NCI-H2227 (cell line): ENCODE data around the gene CABP4.

Experiments used
- DNase-seq: peaks from one replicate; lab custom pipeline; 2025; ENCODE audit not compliant: unreplicated experiment; lab: John Stamatoyannopoulos, UW

The CABP4 gene

DNA sequence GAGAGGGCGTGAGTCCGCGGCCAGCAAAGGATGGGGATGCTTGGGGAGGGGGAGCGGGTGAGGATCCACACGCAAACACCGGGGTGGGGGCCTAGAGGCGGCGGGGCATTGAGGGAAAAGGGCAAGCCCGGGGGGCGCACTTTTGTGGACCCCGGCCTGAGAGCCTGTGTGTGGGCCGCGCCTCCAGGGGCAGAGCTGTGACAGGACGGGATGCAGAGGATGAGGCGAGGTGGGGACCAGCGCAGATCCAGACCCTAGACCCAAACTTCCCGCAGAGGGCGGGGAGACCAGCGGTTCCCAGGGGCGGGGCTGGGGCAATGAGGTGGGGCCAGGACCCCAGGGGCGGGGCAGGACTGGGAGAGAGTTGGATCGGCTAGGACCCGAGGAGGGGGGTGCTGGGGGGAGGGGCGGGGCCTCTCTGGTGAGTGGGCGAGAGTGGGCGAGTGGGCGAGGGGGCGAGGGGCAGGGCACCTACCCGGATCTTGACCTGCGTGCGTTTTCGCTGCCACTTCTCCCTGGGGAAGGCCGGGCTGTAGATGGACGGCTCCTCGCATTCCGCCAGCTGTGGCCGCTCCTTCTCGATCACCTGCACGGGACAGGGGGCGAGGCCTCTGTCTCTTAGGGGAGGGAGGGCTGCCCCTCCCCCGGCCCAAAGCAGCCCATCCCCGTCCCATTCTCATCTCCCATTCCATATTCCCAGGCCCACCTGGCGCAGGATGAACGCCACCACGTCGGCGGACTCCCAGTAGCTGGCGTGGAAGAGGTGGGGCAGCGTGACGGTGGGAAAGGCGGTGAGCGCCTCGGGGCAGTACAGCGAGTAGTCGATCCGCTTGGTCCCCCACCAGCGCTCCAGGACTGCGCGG lies 39.4 kb downstream of the CABP4 start:
- no peak for DNase-seq

DNA sequence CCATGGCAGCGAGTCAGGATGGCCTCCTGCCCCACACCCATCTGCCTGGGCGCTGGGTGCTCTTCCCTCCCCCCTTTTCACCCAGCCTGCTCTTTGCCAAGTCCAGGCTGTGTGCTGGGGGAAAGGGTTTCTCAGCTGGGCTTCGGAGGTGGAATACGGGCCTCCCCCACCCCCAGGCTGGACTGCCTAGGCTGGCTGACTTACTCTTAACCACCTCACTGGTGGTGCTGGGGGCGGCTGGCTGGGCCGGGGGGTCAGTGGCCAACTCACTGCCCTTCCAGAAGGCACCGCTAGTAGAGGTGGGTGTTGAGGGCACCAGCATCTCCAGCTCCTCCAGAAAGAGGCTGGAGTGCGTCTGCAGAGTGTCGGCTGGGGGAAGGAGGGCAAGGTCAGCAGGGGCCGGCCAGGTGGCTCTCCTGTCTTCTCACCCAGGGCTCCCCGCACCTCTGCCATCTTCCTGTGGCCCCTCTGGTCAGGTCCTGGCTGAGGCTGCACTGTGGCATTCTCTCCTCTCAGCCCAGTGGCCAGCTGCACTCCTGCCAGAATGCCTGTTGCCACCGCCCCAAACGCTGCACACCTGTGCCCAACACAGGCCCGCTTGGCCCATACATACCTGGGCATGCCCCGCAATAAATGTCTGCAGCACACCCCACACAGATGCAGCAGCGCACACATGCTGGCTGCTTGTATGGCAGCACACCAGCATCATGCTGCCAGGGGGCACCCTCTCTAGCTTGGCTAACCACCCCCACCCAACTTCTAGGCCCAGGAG lies 40.3 kb downstream of the CABP4 start:
- DNase-seq: no peak

DNA sequence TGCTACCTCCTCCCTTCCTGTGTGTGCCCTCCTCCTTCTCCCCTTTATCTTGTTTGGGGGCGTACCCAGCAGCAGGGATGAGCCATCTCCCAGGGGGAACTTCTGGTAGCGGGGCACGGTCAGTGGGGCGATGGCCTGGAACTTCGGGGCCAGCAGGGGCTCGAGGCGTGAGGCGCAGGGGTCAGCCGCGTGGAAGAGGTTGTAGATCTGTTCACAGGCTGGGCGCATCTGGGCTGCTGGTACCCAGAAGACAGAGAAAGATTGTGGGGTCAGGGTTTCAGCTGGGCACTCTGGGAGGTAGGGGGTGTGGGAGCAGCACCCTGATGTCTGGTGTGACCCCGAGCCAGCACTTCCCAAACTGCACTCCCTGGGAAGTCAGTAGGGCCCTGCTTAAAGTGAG lies 41.0 kb downstream of the CABP4 start:
- no peak for DNase-seq

DNA sequence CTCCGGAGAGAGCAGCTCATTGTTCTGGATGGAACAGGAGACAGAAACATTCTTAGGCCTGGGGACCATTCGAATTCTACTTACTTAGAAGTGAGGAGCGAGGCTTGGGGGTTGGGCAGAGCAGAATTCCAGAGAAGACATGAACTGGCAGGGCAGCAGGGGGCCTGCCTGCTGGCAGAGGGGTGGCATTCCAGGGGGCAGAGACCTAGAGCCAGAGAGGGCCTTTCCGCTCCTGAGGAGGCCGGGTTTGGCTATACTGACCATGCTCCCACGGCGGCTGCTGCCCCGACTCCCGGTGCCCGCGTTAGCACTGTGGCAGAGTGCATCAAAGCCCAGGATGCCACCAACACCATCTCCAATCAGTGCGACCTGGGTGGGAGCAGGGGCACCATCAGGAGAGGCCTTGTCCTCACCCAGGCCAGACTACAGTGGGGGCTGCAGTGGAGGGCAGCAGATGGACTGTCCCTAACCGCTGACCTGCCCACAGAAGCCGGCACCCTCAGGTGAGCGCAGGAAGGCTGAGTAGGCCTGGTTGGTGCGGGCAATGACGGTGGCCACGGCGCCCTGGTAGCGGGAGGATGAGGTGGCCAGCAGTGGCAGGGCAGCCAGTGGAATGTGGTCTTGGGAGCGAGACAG lies 42.6 kb downstream of the CABP4 start:
- no peak for DNase-seq

DNA sequence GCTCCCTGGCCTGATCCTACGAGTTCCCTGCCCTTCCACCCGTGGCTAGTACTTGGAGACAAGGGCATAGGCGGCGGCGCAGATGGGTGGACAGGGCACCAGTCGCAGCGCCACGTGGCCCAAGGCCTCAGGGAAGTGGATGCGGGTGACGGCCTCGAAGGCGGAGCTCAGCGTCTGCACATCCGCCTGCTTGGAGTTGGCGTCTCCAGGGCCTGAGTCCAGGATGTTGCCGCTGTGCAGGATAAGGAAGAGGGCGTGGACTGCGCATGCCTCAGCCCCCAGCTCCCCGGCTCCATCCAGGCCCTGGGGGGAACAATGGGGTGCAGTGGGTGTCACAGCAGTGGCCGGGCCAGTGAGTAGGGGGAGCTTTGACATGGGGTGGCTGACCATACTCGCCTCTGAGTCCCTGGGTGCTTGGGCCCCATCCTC lies 43.4 kb downstream of the CABP4 start:
- no peak for DNase-seq

DNA sequence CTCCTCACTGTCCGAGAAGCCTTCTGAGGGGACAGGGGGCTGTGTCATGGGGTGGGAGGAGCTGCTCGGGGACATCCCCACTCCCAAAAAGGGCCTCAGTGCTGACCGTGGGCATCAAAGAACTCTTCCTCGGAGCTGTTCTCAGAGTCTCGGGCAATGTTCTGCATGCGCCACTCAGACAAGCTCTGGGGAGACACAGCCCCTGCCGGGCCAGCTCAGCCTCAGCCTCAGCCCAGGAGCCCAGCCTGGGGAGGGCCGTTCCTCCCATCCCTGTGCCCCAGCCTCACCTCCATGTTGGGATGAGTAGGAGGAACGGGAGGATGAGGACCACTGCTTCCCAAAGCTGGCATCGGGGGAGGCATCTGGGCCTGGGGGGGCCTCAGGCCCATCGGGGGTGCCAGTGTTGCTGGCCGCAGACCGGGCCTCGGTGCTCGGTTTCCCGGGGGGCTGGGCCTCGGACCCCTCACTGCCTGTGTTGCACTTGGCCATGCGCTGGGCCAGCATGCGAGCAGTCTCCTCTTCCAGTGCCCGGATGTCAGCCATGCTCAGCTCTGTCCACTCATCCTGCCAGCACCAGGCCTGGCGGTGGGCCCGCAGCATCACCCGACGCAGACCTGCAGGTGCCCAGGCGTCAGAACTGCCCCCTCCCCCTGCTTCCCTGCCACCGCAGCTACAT lies 44.8 kb downstream of the CABP4 start:
- DNase-seq: no peak

DNA sequence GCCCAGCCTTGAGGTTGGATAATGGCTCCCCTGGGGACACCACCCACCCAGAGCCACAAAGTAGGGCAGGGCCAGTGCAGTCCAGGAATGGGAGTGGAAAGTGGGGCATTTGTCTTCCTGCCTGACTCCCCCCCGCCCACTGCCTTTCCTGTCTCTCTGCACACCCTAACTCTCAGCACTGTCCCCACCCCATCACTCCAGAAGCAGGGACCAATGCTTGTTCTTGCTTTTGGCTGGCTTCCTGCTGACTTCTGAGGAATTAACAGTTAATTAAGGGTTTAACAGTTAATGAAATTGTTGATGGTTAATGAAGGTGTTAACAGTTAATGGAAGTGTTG lies 45.3 kb downstream of the CABP4 start:
- no peak for DNase-seq

DNA sequence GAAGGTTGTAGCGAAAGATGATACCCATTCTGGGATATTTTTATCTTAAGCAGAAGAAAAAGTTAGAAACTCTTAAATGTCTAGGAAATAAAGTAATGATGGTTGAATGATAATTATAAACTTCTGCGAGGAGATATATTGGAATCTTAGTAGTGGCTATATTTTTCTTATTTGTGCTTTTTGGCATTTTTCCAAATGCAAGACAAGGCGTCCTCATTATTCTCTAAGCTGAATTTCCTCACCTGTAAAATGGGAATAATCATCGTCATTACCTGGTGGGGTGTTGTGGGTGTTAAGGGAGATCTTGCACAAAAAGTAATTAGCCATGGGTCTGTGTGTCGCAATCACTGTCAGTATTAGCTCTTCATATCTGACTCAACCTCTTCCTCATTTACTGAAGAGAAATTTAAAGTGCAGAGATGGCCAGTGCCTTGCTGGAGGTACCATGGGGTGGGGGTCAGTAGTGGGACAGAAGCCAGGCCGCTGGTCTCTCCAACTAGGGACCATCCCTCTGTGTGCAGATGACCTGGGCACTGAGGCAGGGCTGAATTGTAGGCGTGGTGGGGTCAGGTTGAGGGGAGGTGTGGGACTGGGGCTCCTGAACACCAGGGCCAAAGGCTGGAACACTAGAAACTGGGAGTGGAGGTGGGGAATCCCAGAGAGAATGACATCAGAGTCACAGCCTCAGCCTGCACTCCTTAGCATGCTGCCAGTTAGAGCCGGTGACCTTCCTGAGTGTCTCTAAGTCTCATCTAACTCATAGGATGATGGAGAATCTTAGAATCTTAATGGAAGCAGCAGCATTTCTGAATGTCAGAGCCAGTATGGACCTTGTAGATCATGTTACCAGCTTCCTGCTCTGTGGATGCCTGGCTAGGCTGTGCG lies 45.9 kb downstream of the CABP4 start:
- DNase-seq: no peak

DNA sequence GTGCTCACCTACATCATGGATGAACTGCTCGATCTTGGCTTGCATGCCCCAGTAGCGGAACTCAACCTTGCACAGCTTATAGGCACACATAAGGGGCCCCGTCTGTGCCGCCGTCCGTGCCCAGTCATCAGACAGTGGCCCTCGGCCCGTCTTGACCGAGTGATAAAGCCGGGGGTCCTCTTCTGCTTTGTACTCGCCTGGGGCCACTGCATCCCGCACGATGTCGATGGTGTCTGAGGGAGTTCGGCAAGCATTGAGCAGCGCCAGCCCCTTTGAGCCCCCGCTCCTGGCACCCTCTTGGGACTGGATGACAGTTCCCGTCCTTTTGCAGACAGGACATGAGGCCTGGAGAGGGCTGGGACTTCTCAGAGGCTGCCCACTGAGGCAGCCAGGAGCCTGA lies 46.7 kb downstream of the CABP4 start:
- no peak for DNase-seq

DNA sequence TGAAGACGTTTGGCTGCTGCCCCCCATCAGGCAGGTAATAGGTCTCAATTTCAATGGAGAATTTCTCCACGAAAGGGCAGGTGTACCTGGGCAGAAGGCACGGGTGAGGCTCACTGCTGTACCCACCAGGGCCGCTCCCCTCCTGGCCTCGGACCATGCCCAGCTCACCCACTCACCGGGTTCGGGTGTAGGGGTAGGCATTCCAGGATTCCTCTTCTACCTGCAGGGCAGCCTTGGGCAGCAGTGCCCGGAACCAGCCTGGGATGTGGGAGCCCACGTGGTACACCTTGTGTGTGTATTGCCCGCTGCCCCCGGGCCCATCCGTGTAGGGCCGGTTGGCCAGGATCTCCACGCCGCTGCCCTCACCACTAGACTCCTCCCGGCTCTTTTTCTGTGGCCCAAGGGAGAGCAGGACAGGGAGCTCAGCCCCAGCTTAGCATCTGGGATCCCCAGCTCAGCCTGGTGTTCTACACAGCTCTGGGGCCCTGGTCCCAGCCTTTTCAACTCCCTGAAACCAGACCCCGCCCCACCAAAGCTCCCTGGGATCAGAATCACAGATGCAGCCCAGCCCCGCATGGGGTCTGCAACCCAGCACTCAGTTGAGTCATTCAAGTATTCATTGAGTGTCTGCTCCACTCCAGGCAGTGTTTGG lies 47.3 kb downstream of the CABP4 start:
- no peak for DNase-seq

DNA sequence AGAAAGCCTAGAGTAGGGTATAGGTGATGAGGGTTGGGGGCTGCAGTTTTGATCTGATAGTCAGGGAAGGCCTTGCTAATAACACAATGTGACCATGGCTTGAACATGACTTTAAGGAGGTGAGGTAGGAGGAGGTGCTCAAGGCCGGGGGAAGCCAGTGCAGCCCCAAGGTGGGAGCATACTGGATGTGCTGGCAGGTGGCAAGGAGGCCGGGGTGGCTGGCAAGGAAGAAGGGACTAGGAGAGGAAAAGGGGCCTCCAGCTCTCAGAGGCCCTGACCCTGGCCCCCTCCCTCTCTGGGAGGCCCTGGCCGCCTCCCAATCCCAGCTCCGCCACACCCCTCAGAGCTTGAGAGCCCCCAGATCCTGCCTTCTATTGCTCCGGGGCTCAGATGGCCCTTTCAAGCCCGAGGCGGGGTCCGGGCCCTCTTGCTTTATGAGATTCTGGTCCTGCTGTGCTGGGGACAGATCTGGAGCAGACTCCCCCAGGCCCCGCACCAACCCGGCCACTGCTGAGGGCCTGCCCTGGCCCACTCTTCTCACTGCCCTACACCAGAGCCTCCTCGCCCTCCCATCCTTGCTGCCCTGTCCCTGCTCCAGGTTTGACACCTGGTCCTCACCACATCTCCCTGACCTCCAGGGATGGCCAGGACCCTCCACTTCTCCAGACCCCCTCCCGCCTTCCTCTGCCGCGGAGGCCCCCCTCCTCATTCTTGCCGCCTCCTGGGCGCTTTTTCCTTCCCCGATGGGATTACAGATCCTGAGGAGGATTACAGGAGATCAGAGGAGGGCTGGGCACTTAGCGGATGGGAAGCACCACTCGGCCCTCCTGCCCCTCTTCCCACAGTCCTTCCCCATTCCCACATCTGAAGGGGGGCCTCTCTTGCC lies 48.2 kb downstream of the CABP4 start:
- DNase-seq: no peak

DNA sequence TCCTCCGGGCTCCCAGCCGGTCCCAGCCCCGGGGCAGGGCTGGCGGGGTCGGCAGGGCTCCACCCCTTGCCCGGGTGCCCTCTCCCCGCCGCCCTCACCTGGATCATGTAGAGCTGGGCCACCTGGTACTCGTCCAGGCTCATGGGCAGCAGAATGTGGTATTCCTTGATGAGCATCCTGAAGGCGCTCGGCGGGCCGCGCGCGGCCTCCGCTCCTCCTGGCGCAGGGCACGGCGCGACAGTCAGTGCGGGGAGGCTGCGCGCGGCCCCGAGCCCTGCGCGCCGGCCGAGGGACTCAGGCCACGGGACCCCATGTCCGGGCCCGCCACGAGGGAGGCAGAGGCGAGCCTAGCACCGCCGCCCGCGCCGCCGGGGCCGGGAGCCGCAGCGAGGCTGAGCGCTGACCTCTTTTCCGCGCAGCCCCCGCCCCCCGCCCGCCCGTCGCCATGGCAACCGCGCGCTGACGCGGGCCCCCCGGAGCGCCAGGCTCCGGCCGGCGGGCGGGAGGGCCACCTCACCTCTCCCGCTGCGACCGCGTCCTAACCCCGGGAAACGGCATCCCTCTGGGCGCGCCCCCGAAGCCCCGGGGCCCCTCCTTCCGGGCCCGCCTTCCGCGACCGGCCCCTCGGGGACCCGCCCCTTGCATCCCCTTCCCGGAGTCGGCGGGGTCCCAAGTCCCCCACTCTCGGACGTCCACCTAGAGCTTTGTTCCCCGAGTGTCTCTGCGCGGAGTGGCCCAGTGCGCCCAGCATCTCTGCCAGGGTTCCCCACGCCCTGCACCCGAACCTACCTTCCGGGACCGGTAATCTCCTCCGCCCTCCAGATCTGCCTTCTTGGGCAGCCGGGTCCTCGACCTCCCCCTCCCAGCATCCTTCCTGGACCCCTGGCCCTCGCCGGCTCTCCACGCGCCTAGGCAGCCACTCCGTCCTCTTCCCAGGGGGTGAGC lies 49.1 kb downstream of the CABP4 start:
- DNase-seq: peak; percentile 55

DNA sequence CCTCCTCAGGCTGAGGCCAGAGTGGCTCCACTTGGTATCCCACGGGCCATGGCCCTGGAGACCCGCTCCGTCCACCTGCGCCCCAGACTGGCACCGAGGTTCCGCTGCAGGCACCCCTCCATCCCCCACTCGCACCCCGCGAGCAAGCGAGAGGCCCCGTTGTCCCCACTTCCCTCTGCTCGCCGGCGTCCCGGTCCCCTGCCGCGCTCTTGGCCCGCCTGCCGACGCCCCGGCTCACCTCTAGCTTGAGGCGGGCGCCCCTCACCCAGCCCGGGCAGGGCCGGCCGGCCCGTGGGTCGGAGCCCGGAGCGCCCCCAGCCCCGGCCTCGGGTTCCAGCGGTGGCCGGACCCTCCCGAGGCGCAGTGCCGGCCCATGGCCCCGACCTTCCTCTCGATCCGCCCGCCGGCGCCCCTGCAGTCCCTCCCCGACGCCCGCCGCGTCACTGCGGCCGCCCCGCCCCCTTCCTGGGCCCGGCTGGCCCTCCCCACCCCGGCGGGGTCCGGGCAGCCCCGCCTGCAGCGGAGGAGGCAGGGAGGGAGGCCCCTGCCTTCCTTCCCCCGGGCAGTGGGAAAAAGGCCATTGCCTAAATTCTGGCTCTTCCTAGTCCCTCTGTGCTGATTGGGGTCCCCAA lies 49.9 kb downstream of the CABP4 start, which contains the start of gene PITPNM1:
Gene PITPNM1 (minus strand): TSS at position 414 of the 632 bp plus-strand sequence. CDS start 1,183 bp downstream, outside the sequence.
- DNase-seq: peak; percentile 81

DNA sequence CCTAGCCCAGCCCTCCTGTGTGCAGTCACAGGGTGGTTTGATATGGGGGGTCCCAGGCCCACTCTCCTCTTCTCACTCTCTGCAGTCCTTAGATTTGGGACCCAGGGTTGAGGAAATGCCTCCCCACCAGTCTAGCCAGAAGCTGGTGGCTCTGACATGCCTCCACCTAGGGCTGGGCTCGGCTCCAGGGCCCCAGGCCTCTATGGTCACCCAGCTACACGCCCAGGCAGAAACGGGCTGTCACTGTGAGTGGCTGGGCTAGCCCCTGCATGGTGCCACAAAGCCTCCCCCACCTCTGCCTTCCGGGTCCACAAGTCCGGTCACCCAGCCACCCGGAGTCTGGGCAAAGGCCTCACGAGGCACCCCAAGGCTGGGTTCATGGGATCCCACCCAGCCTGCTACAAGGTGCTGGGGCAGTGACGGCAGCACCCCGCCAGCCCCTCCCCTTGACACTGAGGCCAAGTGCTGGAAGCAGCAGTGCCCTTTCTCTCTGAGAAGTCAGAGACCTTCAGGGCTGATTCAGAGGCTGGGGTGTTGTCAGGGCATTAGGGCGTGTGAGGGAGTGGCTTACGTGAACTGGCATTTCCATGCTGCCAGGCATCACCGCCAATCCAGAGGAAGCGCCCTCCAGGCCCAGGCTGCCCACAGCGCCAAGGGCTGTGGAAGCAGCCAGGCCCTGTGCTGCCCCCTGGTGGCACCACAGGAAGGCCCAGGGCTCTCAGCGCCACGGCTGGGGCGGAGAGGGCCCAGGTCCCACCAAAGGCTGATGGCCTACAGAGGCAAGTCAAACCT lies 50.6 kb downstream of the CABP4 start:
- DNase-seq: peak; percentile 90

DNA sequence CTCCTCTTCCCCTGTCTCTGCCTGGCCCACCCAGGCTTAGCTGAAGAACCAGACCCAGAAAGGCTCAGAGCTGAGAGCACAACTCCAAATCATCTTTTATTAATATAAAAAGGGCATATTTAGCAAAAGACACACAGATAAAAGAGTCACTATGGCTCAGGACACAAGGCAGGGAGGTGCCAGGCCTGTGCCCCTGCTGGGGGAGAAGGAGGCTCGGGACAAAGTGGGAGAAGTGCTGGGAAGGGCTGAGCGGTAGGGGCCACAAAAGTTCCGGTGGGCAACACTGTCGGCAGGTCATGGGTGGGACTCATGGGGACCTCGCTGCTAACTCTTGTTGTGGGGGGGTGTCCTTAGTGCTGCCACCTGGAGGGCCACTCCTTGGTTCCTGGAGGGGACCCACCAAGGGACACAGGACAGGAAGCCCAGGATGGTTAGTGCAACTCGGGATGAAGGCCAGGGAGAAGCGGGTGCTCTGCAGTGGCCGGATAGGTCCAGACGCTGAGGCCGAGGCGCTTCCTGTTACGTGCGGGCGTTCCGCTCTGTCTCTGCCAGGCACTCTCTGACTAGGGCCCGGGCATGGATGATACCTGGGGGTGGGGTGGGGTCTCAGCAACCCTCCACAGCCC lies 51.4 kb downstream of the CABP4 start:
- no peak for DNase-seq
